GM23248 (cell line): ENCODE measurements around the gene FRMD5.

Source experiments
- EZH2 ChIP-seq: fragments of 200-600 bp; sonication (generic); IDR thresholded peaks from 2 replicates; pipeline ENCODE4 v1.6.1; 2018; ENCODE audit warnings: antibody characterized with exemption, mild to moderate bottlenecking; ENCODE audit not compliant: insufficient read depth, poor library complexity, severe bottlenecking
- EZH2phosphoT487 ChIP-seq: fragments of 200-600 bp; sonication (generic); IDR thresholded peaks from 2 replicates; pipeline ENCODE4 v1.6.1; 2018; ENCODE audit warnings: antibody characterized with exemption, moderate library complexity, mild to moderate bottlenecking, low read depth; ENCODE audit not compliant: insufficient read depth

DNA sequence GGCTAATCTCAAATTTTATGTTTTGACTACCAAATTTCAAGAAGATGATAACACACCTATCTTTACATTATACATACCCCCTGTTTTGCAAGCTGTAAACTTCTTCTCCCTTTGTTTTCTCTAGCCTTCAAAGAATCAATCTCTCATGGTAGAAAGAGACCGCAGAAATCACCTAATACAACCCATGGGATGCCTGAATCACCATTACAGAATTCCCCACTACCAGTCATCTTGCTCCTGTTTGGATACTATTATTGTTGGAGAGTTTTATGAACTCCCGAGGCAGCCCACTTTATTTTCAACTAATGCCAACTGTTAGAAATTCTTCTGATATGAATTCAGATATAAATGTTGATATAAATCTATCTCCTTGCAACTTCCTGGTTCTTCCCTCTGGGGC is 110.9 kb downstream of the FRMD5 start:
- no peak for TF ChIP-seq EZH2
- no peak for TF ChIP-seq EZH2phosphoT487
